Measurements from ENCODE around the gene TNPO3.
"Not testable (repeated sequence)": the region's sequence is repeated elsewhere in the genome, so short reads cannot be mapped to it uniquely, and the experiment has no call there.

The TNPO3 gene

DNA sequence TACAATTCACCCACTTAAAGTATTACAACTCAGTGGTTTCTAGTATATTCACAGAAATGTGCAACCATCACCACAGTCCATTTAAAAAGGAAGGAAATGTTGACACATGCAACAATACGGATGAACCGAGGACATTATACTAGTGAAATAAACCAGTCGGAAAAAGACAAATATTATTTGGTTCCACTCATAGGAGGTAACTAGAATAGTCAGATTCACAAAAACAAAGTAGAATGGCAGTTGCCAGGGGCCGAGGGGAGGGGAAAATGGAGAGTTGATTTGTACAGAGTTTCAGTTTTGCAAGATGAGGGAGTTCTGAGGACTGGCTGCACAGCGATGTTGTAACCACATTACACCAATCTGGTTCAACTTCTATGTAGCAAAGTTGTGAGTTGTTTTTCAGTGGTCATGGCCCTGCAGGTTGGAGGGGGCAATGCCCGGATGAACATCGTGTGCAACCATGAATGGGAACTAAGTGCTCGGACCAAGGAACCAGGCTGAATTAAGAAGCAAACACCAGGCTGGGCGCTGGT lies 17.6 kb upstream of the TNPO3 start:
- DNase-seq (ENCODE audit: low read depth in 1 of 2, low spot score in 1 of 2), result no peak

DNA sequence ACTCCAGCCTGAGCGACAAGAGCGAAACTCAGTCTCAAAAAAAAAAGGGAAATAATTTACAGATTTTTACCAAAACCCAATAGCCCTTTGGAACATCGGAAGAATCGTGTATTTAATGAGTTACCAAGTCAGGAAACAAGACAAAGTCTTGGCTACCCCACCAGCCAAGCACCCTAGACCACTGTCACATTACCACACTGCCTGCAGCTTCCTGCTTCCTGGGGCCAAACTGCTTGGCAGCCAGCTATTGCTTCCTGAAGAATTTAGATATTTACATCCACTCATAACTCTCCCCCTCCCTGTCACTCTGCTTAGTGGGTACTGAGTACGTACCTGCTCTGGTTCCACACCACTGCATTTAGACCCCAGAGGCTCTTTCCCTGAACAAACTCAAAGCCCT lies 14.1 kb upstream of the TNPO3 start:
- no peak for DNase-seq (ENCODE audit: low read depth in 1 of 2, low spot score in 1 of 2)

DNA sequence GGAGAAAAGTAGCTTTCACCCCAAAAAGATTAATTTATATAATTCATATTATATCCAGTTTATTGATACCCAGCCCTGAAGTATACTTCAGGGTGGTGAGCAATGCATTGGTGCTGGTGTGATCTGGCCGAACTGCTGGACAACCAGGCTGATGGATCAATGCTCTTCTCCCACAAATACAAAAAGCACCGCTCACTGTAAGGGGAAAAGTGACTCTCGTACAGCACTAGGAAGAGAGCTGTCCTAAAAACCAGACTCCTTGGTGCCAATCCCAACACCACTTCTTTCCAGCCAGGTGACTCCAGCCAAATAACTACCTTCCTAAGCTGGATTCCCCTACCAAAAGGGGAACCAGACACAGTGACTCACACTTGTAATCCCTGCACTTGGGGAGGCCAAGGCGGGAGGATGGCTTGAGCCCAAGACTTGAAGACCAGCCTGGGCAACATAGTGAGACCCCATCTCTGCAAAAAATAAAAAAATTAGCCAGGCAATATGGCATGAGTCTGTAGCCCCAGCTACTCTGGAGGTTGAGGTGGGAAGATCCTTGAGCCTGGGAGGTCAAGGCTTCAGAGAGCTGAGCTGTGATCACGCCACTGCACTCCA lies 13.1 kb upstream of the TNPO3 start:
- no peak for DNase-seq (ENCODE audit: low read depth in 1 of 2, low spot score in 1 of 2)

DNA sequence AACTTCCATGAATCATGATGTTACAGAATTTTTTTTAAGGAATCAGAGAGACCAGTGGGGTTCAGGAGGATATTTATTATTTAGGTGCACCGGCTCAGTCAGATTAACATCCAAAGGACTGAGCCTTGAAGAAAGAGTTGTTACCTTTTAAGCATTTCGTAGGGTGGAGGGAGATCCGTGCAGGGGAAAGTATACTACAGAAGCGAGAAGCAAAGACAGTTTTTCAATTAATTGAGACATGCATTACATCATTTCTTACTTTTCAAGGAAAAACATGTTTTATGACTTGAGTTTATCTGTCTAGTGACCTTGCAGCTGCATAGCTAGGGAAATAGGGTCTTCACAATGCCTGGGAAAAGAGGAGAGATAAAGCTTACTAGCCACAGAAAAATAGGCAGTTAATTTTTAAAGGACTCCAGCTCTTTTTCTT lies 12.2 kb upstream of the TNPO3 start:
- not testable (repeated sequence) for DNase-seq (ENCODE audit: low read depth in 1 of 2, low spot score in 1 of 2)

DNA sequence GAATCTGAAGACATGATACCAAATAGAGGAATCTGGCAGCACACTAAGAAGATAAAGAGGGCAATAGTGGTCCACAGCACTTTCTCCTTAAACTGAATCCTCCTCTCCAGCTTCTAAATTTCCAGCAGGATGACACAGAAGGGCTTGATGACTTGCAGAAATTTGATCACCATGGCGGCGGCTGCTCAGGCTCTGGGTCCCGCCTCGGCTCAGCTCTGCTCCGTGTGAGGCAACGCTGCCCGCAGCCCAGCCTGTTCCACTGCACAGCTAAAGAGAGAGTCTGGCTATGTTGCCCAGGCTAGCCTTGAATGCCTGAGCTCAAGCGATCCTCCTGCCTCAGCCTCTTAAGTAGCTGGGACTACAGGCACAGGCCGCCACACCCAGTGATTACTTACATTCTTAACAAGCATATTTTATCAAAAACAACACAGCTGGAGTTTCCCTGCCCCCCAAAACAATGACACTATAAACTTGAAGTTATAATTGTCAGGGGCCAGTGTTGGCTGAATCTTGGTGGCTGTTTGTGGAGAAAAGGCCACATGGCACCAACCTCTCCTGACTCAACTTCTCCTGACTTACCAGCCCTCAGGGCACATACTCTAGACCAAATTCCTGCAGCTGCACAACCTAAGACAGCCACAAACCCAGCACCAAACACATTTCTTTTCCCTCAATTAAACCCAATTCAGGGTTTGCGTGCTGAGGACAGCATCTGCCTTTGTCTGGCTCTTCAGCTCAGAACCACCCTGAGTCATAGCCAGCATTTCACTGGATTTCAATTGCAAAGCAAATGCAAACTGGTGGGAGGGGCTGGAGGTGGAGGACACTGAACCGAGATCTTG lies 11.6 kb upstream of the TNPO3 start:
- DNase-seq (ENCODE audit: low read depth in 1 of 2, low spot score in 1 of 2), result no peak

DNA sequence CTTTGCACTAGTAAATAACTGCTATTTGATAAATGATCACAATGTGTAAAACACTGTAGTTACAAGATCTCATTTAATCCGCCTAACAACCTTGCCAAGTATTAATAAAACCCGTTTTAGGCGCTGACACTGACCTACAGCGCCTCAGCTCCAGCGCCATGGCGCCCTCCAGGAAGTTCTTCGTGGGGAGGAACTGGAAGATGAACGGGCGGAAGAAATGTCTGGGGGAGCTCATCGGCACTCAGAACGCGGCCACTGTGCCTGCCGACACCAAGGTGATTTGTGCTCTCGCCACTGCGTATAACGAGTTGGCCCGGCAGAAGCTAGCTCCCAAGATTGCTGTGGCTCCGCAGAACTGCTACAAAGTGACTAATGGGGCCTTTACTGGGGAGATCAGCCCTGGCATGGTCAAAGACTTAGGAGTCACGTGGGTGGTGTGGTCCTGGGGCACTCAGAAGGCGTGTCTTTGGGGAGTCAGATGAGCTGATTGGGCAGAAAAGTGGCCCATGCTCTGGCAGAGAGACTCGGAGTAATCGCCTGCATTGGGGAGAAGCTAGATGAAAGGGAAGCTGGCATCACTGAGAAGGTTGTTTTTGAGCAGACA lies 1.1 kb upstream of the TNPO3 start:
- DNase-seq (ENCODE audit: low read depth in 1 of 2, low spot score in 1 of 2), result no peak

DNA sequence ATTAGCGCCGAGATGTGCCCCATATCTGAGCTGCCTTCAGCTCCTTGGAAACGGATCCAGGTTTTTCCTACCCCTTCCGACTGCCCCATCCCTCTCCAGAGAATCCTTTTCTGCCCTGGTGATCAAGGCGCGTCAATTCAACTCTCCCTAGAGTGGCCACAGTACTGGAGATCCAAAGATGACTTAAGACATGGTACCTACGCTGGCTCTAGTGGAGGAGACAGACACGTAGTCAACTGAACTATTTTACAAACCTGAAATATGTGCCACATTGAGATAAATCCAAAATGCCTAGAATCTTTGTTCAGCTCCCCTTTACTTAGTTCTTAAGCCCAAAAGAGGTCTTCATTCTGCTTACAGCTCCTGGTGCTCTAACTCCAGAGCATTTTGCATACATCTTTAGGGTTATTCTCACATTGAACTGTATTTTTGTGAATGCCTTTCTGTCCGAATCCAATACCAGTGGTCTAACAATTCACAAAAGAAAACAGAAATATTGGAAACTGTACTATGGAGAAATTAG lies 444 bp upstream of the TNPO3 start:
- no peak for DNase-seq (ENCODE audit: low read depth in 1 of 2, low spot score in 1 of 2)

DNA sequence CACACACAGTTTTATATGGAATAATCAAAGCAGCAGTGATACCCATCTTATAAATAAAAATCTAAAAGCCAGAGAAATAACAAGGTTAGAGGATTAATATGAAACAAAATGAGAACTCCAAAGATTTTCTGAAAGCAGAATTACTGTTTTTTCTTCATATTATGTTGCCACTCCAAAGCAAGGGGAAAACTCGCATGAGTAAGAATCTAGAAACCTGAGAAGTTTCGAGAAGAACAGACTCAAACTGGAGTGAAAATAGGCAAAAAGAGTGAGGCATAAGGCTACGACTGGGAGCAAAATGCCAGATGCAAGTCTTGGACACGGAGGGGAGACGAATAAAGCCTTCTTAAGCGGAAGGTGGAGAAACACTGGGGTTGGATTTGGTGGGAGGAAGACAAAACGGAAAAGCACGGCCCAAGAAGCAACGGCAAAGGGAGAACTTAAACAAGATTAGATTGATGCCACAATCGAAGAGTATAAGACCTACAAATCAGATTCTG lies 923 bp downstream of the TNPO3 start:
- DNase-seq (ENCODE audit: low read depth in 1 of 2, low spot score in 1 of 2), result no peak

DNA sequence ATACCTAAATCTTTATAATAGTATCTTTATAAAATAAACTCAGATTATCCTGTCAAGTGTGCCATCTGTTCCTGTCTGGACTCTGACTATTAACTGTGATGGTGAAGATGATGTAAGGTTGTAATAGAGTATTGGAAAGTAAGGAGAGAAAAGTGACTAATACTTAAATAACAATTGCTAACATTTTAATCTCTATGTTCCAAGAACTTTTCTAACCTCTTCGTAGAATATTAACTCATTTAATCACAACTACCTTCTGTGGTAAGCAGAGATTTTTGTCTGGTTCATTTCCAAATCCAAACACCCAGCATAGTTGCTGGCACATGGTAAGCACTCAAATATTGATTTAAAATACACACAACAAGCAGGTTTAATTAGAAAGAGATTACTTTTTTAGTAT lies 2.5 kb downstream of the TNPO3 start:
- no peak for DNase-seq (ENCODE audit: low read depth in 1 of 2, low spot score in 1 of 2)

DNA sequence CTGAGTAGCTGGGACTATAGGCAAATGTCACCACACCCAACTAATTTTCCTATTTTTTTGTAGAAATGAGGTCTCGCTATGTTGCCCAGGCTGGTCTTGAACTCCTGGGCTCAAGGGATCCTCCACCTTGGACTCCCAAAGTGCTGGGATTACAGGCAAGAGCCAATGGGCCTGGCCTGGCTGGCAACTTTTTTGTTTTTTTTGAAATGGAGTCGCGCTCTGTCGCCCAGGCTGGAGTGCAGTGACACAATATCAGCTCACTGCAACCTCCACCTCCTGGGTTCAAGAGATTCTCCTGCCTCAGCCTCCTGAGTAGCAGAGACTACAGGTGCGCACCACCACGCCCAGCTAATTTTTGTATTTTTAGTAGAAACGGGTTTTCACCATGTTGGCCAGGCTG lies 3.5 kb downstream of the TNPO3 start:
- DNase-seq (ENCODE audit: low read depth in 1 of 2, low spot score in 1 of 2), result not testable (repeated sequence)

DNA sequence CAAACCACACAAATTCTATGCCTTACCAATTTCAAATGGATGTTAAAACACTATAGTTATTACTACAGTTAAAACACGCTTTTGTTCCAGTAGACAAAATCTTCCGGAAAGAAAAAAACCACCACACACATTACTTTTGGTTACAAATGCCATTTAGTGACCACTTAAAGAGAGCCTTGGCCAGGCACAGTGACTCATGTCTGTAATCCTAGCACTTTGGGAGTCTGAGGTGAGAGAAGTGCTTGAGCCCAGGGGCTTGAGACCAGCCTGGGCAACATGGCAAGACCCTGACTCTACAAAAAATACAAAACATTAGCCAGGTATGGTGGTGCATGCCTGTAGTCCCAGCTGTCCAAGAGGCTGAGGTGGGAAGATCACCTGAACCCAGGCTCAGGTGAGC lies 7.2 kb downstream of the TNPO3 start:
- DNase-seq (ENCODE audit: low read depth in 1 of 2, low spot score in 1 of 2), result no peak

DNA sequence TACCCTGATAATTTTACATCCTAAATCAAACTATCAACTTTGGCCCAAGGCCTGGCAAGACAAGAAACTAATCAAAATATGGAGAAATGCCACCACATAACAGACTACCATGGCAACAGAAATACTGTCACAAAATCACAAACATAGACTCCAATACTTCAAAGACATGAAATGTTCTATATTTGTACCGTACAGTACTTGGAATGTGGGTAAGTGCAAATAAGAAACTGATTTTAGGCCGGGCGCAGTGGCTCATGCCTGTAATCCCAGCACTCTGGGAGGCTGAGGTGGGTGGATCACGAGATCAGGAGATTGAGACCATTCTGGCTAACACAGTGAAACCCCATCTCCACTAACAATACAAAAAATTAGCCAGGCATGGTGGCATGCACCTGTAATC lies 9.2 kb downstream of the TNPO3 start:
- no peak for DNase-seq (ENCODE audit: low read depth in 1 of 2, low spot score in 1 of 2)

DNA sequence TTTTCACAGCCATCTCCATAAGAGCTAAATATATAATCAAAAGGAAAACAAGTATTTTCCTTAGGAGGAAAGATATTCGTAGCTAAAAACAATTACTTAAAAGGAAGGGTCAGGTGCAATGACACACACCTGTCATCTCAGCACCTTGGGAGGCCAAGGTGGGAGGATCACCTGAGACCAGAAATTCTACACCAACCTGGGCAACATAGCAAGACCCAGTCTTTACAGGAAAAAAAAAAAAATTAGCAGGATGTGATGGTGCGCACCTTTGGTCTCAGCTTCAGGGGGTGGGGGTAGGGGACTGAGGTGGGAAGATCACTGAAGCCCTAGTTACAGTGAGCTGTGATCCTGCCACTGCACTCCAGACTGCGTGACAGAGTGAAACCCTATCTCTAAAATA lies 11.9 kb downstream of the TNPO3 start:
- DNase-seq (ENCODE audit: low read depth in 1 of 2, low spot score in 1 of 2), result no peak

DNA sequence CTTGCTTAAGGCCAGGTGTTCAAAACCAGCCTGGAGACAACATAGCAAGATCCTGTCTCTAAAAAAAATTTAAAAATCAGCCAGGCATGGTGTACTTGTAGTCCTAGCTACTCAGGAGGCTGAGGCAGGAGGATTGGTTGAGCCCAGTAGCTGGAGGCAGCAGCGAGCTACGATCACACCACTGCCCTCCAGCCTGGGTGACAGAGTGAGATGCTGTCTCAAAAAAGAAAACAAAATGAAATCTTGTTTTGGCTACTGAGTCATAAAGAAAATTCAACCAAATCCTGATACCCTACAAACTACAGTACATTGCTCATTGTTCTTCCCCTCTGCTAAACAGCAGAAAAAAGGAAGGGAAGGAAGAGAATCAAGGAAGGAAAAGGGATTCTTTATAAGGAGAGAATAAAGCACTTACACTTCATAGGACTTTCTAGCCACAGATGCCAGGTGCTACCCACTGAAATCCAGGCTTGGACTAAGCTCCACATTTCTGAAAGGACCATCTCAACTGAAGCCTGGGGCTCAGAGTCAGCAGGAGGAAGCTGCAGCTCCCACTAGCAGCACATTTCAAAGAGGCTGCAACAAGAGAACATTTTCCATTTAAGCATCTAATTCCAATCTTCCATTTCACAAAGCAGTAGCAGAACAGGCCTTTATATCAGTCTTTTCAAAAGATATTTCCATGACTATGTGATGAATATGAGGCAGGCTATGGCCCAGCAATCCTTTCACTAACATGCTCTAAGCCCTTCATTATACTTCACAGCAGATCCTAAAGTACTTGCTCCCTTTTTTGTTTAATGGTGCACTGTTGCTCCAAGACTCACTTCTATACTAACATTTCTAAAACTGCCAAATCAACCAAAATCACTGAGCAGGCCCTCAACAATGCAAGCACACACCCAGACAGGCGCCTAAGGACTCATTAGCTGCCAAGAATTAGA lies 13.5 kb downstream of the TNPO3 start:
- DNase-seq (ENCODE audit: low read depth in 1 of 2, low spot score in 1 of 2), result no peak

DNA sequence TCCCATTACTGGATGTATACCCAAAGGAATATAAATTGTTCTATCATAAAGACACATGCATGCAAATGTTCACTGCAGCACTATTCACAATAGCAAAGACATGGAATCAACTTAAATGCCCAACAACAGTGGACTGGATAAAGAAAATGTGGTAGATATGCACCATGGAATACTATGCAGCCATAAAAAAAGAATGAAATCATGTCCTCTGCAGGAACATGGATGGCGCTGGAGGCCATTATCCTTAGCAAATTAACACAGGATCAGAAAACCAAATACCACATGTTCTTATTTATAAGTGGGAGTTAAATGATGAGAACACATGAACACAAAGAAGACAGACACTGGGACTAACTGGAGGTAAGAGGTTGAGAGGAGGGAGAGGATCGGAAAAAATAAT lies 16.4 kb downstream of the TNPO3 start:
- not testable (repeated sequence) for DNase-seq (ENCODE audit: low read depth in 1 of 2, low spot score in 1 of 2)

DNA sequence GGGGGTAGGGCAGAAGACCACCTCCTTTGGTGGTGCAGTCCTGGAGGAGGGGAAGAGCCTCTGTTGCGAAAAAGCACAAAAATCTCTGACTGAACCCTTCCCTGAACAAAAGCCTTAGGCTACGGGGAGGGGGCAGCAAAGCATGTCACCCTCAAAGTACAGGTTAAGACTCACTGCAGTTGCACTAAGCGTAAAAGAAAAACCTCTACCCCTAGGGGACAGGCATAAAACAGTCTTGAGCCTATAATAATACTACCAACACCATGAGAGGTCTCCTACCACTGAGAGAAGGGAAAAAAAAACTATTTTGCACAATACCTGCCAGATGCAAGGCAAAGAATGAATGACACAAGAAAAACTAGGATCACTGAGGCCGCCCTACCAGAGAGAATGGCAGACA lies 17.3 kb downstream of the TNPO3 start:
- no peak for DNase-seq (ENCODE audit: low read depth in 1 of 2, low spot score in 1 of 2)

DNA sequence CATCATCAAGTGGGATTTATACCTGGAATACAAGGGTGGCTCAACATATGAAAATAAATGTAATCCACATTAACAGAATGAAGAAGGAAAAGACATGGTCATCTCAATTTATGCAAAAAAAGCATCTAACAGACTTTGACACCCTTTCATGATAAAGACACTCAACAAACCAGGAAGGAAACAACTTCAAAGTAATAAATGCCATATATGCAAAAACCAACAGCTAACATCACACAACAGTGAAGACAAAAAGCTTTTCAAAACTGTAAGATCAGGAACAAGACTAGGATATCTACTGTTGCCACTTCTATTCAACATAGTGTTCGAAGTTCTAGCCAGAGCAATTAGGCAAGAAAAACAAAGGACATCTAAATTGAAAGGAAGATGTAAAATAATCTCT lies 22.9 kb downstream of the TNPO3 start:
- DNase-seq (ENCODE audit: low read depth in 1 of 2, low spot score in 1 of 2), result no peak

DNA sequence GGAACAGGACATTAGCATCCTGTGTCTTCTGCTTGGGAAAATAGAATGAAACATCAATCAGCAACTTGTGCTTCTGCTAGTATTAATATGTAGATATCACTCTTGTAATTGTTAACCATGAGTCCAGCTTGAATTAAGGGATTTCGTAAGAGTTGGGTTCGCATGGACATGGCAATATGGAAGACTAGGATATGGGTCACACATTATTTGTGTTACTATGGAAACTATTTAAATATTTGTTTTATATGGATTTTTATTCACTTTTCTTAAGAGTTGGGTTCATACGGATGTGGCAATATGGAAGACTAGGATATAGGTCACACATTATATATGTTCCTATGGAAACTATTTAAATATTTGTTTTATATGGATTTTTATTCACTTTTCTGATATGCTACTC lies 24.5 kb downstream of the TNPO3 start:
- no peak for DNase-seq (ENCODE audit: low read depth in 1 of 2, low spot score in 1 of 2)

DNA sequence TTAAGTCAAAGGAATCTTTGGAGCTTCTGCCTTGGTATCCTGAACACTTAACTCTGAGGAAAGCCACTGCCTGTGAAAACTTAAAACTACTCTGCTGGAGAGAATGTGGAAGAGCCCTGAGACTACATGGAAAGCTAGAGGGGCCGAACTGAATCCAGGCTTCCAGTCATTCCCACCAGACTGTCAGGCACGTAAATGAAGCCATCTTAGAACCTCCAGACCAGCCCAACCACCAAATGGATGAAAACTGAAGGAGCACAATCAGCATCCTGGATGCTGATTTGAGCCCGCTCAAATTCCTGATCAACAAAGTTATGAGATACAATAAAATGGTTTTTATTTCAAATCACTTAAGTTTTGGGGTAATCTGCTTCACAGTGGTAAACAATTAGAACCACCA lies 30.8 kb downstream of the TNPO3 start:
- no peak for DNase-seq (ENCODE audit: low read depth in 1 of 2, low spot score in 1 of 2)

DNA sequence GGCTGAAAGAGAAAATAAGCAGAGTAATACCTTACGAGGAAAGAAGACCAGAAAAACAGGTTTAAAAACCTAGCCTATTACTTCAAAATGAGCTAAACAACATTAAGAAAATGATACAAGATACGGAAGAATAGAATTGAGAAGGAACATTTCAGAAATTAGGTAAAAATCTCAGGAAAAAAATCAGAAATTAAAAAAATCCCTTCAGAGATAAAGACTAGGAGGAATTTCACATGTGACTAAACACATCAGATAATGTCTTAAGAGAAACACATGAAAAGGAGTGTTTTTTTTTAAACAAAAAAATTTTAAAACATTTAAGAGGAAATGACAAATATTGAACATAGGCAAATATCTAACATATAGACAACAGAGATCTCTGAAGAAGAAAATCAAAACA lies 33.3 kb downstream of the TNPO3 start:
- DNase-seq (ENCODE audit: low read depth in 1 of 2, low spot score in 1 of 2), result no peak

All from activated T-helper 1 cell treated with anti-CD3 and anti-CD28 coated beads, Interleukin-2, amount 50 U/mL, for 16 hours (primary cell).